Nephron progenitor cell (in vitro differentiated cells): ENCODE results near the gene ATP6AP1.
A peak's percentile ranks its signal among the peaks of the same experiment; 100 is the strongest.

Source experiments
- DNase-seq: peaks from one replicate; pipeline ENCODE4 v3.0.0; 2021
- H3K27ac Mint-ChIP-seq: 2 replicates; pipeline ENCODE4 v1.8.0; 2021; ENCODE audit warnings: mild to moderate bottlenecking, moderate library complexity, mixed read lengths
- H3K27me3 Mint-ChIP-seq: 2 replicates; pipeline ENCODE4 v1.8.0; 2021; ENCODE audit warnings: mild to moderate bottlenecking, low read depth, mixed read lengths; ENCODE audit not compliant: poor library complexity
- H3K36me3 Mint-ChIP-seq: 2 replicates; pipeline ENCODE4 v1.8.0; 2021; ENCODE audit warnings: low read depth, mixed read lengths
- H3K4me1 Mint-ChIP-seq: 2 replicates; pipeline ENCODE4 v1.8.0; 2021; ENCODE audit warnings: mixed read lengths
- H3K4me3 Mint-ChIP-seq: 2 replicates; pipeline ENCODE4 v1.8.0; 2021; ENCODE audit warnings: mild to moderate bottlenecking, moderate library complexity, mixed read lengths
- H3K9me3 Mint-ChIP-seq: 2 replicates; pipeline ENCODE4 v1.8.0; 2021; ENCODE audit warnings: mild to moderate bottlenecking, moderate library complexity, mixed read lengths
- TF ChIP-seq, protein P1 (sequence below): fragments of 200-600 bp; sonication (generic); IDR thresholded peaks from 2 replicates; pipeline ENCODE4 v1.5.0; 2021; ENCODE audit warnings: antibody characterized with exemption

Gene ATP6AP1

DNA sequence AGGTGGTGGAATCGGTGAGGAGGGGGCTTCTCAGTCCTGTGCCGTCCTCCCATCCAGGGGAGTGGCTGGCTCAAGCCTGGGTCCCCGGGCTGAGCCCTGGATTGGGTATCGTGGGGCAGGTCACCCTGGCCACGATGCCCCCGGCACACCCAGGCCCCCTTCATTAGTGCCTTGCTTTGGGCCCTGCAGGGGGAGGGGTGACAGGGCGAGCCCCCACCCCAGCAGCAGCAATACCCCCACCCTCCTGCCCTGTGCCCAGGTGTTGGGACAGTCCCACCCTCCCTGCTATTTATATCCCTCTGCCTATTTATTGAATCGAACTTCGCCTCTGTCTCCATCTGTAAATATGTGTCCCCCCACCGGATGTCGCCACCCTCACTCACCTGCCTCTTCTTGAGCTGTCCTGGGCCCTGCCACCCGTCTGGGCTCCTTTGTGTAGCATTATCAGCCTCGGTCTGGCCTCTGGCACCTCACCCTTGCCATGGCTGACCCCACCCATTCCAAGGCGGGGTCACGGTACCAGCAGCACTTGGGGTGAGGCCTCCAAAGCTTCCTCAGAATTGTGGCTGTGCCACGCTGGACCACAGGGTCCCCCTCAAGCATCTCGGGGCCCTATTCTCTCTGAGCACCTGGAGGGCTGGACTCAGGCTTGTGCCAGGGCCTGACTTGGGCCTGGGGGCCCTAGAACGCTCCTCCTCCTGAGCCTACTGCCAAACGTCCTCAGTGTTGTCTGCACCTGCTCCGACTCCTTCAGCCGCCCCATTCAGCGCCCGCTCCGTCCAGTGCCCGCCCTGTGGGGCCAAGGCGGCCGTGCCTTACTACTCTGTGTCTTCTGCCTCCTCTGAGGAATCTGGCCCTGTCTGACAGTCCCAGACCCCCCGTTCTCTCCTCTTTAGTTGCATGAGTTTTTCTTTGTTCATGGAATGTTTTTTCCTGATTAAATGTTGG, 44.5 kb downstream of the ATP6AP1 start:
- DNase-seq, result no peak
- H3K27ac Mint-ChIP-seq, result peak overlapping the region; percentile 58
- no peak overlapping the region for H3K4me3 Mint-ChIP-seq
- peaks cover 54% of the 10 kb centered on the region for H3K9me3 Mint-ChIP-seq
- H3K27me3 Mint-ChIP-seq, result no peaks in the 10 kb centered on the region
- TF ChIP-seq, protein P1, sequence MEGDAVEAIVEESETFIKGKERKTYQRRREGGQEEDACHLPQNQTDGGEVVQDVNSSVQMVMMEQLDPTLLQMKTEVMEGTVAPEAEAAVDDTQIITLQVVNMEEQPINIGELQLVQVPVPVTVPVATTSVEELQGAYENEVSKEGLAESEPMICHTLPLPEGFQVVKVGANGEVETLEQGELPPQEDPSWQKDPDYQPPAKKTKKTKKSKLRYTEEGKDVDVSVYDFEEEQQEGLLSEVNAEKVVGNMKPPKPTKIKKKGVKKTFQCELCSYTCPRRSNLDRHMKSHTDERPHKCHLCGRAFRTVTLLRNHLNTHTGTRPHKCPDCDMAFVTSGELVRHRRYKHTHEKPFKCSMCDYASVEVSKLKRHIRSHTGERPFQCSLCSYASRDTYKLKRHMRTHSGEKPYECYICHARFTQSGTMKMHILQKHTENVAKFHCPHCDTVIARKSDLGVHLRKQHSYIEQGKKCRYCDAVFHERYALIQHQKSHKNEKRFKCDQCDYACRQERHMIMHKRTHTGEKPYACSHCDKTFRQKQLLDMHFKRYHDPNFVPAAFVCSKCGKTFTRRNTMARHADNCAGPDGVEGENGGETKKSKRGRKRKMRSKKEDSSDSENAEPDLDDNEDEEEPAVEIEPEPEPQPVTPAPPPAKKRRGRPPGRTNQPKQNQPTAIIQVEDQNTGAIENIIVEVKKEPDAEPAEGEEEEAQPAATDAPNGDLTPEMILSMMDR, result no peak
- peaks cover 20% of the 10 kb centered on the region for H3K36me3 Mint-ChIP-seq
- peaks cover 11% of the 10 kb centered on the region for H3K4me1 Mint-ChIP-seq

DNA sequence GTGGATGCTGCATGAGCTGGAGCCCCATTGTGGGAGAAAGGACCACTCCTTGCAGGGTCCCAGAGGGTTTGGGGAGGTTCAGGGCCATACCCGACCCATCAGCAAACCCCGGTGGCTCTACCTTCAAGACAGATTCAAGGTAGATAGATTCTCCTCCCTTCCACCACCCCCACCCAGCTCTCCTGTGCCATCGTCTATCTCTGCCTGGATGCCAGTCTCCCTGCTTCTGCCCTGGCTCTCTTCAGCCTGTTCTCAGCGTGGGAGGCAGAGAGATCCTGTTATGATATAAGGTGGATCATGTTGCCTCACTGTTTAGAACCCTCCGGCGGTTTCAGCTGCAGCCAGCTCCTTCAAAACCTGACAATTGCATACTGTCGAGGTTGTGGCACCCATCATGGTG, 45.2 kb downstream of the ATP6AP1 start:
- no peak for DNase-seq
- peak overlapping the region; percentile 58 for H3K27ac Mint-ChIP-seq
- no peak overlapping the region for H3K4me3 Mint-ChIP-seq

DNA sequence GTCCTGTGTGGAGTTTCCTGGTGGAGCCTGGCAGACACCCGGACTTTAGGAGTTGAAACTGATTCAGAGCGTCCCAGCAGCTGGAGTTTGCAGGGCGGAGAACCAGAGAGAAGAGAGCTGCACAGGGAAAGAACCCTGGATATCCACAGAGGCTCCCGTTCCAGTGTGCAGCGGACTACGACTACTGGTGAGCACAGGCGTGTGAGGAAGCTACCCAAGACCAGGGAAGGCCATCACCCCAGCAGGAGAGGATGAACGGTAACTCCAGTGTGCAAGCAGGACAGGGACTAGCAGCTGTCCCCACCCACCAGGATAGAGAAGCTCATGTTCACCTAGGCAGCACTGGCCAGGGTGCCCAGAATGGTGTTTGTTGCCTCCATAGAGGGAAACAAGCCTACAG, 48.3 kb downstream of the ATP6AP1 start:
- TF ChIP-seq, protein P1, result no peak
- H3K4me3 Mint-ChIP-seq, result no peak overlapping the region
- peaks cover 20% of the 10 kb centered on the region for H3K36me3 Mint-ChIP-seq
- H3K4me1 Mint-ChIP-seq, result peaks cover 13% of the 10 kb centered on the region
- DNase-seq, result no peak
- H3K27me3 Mint-ChIP-seq, result peaks cover 2% of the 10 kb centered on the region
- H3K27ac Mint-ChIP-seq, result no peak overlapping the region
- H3K9me3 Mint-ChIP-seq, result peaks cover 70% of the 10 kb centered on the region

More for the DNA sequence above, 45.2 kb downstream of the ATP6AP1 start:
- Mint-ChIP-seq H3K4me1 (peaks cover 11% of the 10 kb centered on the region), H3K27me3 (no peaks in the 10 kb centered on the region), H3K36me3 (peaks cover 20% of the 10 kb centered on the region), H3K9me3 (peaks cover 59% of the 10 kb centered on the region)
- TF ChIP-seq, protein P1, result no peak

DNA sequence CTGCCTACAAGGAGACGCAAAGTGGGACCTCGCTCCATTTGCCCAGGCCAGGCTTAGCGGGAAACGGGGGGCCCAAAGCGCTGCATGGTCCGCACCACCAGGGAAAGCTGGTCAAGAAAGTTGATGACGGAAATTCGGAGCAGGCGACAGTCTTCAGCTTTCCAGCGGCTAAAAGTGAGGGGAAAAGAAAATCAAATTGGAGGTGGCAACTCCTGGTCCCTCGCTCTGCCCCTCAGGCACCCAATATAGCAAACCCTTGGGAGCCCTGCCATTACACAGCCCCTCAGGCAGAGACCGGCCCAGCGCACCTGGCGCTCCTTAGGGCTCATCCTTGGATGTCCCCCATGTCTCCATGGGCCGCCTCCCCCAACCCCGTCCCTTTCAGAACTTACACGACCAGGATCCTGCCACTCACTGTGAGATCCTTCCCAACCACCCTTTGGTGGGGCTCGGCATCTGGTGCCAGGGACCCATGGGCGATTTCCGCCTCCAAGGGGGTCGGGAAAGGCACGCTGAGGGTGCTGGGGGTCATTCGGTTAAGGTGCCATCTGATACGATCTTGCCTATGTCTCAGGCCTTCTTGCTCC, 49.5 kb downstream of the ATP6AP1 start:
- no peak for DNase-seq
- peaks cover 8% of the 10 kb centered on the region for H3K27me3 Mint-ChIP-seq
- TF ChIP-seq, protein P1, result no peak
- H3K36me3 Mint-ChIP-seq, result peaks cover 18% of the 10 kb centered on the region
- no peak overlapping the region for H3K27ac Mint-ChIP-seq
- H3K9me3 Mint-ChIP-seq, result peaks cover 73% of the 10 kb centered on the region
- H3K4me3 Mint-ChIP-seq, result peak overlapping the region; percentile 83
- H3K4me1 Mint-ChIP-seq, result peaks cover 20% of the 10 kb centered on the region

DNA sequence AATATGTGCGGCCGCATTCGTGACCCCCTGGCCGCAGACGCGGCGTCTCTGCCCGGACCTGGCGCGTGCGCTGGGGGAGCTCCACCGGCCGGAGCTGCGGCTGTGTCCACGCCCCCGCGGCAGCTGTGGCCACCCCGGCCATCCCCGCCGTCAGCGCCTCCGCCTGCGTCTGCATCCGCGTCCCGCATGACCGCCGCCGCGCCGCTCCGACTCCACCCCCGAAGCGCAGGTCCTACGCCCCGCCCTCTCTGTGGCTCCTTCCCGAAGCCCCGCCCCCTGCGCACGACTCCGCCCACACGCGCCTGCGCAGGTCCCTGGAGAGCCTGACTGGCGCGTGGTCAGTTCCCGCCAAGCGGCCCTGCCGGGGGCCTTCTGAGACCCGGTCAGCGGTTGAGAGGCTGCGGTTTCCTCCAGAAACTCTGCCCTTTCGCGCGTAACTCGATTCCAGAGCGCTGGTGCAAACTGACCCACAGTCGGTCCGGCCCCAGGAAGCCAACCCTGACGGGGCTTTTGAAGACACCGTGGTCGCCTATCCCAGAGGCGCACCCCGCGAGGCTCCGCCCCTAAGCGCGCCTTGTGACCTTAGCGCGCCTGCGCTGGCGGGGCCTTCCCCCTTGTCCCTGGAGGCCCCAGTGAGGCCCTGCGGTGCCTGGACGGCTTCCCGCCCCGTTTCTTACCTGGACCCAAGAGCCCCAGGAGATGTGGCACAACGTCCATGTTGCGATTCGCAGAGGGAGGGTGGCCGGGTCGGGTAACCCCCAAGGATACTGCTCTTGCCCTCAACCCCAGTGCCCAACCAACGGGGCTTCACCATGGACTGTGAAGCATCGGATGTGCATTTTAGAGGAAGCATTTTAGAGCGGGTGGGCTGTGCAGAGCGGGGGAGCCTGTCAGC, 50.5 kb downstream of the ATP6AP1 start, which contains the start of gene LAGE3:
TSS of gene LAGE3 (minus strand) at position 554 of the 895 bp plus-strand sequence. CDS start at position 188, 366 bp downstream.
- peaks cover 9% of the 10 kb centered on the region for H3K27me3 Mint-ChIP-seq
- H3K4me3 Mint-ChIP-seq, result peak within 1 kb of the TSS; percentile 83
- H3K4me1 Mint-ChIP-seq, result peaks cover 27% of the 10 kb centered on the region
- TF ChIP-seq, protein P1, result no peak
- peaks cover 14% of the 10 kb centered on the region for H3K36me3 Mint-ChIP-seq
- peaks cover 74% of the 10 kb centered on the region for H3K9me3 Mint-ChIP-seq
- no peak within 1 kb of the TSS for H3K27ac Mint-ChIP-seq
- DNase-seq, result peak; percentile 95
